Endothelial cell of umbilical vein (primary cell): ENCODE results near the gene MXI1. TPM values are rescaled to one million over a fixed set of nuclear protein-coding genes. Genes with fewer than 3 reads are reported as not detected.

Experiments used
- BruUV-seq: library from RNA; stranded (reverse); fragments of 400-500 nt; replicated peaks from 2 replicates; lab custom pipeline; 2021; lab: Mats Ljungman, UMichigan
- CTCF ChIA-PET: fragments of 300-600, 350-600 bp; sonication (Branson Sonifier 250); formaldehyde crosslinking; loops from one replicate; lab custom pipeline; 2021; ENCODE audit warnings: antibody characterized with exemption, inconsistent platforms; lab: Charles Lee
- POLR2A ChIA-PET: fragments of 300-600, 350-600 bp; sonication (Branson Sonifier 250); formaldehyde crosslinking; loops from one replicate; lab custom pipeline; 2021; ENCODE audit warnings: antibody characterized with exemption, inconsistent platforms; lab: Charles Lee
- DNase-seq: peaks from one replicate; pipeline ENCODE4 v3.0.0-alpha.2; 2011; ENCODE audit warnings: low read depth, low spot score
- FAIRE-seq: peaks from 2 replicates; lab custom pipeline; 2011; peaks lifted over from hg19 to GRCh38; lab: Jason Lieb, UNC
- H2AFZ ChIP-seq: 2 replicates; pipeline ENCODE4 v1.6.0; 2012; ENCODE audit warnings: low read depth, low read length, control low read depth, inconsistent platforms
- H3K27ac ChIP-seq: 2 replicates; pipeline ENCODE4 v1.5.1; 2011; ENCODE audit warnings: low read depth, mild to moderate bottlenecking, control low read depth, low read length, moderate library complexity; ENCODE audit not compliant: insufficient read depth
- H3K27me3 ChIP-seq, 2 experiments: 2 replicates each; pipeline versions ENCODE4 v1.6.0 to v1.6.1; 2011; ENCODE audit warnings: low read length in 2 of 2, mixed read lengths in 1 of 2; ENCODE audit not compliant: control insufficient read depth in 2 of 2, insufficient read depth in 2 of 2
- H3K36me3 ChIP-seq, 2 experiments: 2 replicates in 1 of 2; 3 replicates in 1 of 2; pipeline ENCODE4 v1.5.1; 2011; ENCODE audit warnings: low read length in 2 of 2, mild to moderate bottlenecking in 1 of 2, moderate library complexity in 1 of 2; ENCODE audit not compliant: control insufficient read depth in 2 of 2, insufficient read depth in 2 of 2; ENCODE audit errors: extremely low read depth in 1 of 2
- H3K4me1 ChIP-seq: 3 replicates; pipeline ENCODE4 v1.5.1; 2011; ENCODE audit warnings: mild to moderate bottlenecking, low read length; ENCODE audit not compliant: control insufficient read depth, insufficient read depth; ENCODE audit errors: extremely low read depth
- H3K4me2 ChIP-seq: 2 replicates; pipeline ENCODE4 v1.6.1; 2011; ENCODE audit warnings: low read length, control low read depth, mixed read lengths; ENCODE audit not compliant: insufficient read depth
- H3K4me3 ChIP-seq, 3 experiments: fragments of 200-600 bp in 1 of 3; sonication (generic), shearing (Covaris generic) in 1 of 3; replicated peaks in 1 of 3; 2 replicates each; pipeline ENCODE4 v1.5.1; 2011 to 2016; ENCODE audit warnings: control low read depth in 3 of 3, low read length in 3 of 3, mild to moderate bottlenecking in 2 of 3, inconsistent platforms in 1 of 3, low read depth in 1 of 3, moderate library complexity in 1 of 3; ENCODE audit not compliant: insufficient read depth in 1 of 3
- H3K79me2 ChIP-seq: 2 replicates; pipeline ENCODE4 v1.6.0; 2012; ENCODE audit warnings: low read length, inconsistent platforms; ENCODE audit not compliant: control insufficient read depth, insufficient read depth
- H3K9ac ChIP-seq: replicated peaks from 2 replicates; pipeline ENCODE3; 2011; ENCODE audit warnings: low read length, control low read depth; ENCODE audit not compliant: insufficient read depth; ENCODE audit errors: extremely low read depth
- H3K9me1 ChIP-seq: replicated peaks from 3 replicates; pipeline ENCODE4 v1.6.0; 2011; ENCODE audit warnings: mild to moderate bottlenecking, low read length; ENCODE audit not compliant: control insufficient read depth, insufficient read depth; ENCODE audit errors: extremely low read depth
- H3K9me3 ChIP-seq: replicated peaks from 2 replicates; pipeline ENCODE4 v1.5.1; 2012; ENCODE audit warnings: low read length, inconsistent platforms; ENCODE audit not compliant: control insufficient read depth, insufficient read depth
- H4K20me1 ChIP-seq: replicated peaks from 2 replicates; pipeline ENCODE3; 2011; ENCODE audit warnings: mild to moderate bottlenecking, low read length; ENCODE audit not compliant: control insufficient read depth, insufficient read depth; ENCODE audit errors: extremely low read depth
- CTCF ChIP-seq, 2 donors: IDR thresholded peaks; 1 replicate in 1 of 2; 2 replicates in 1 of 2; pipeline ENCODE4 v1.5.1; 2011; ENCODE audit warnings: low read length in 2 of 2, mild to moderate bottlenecking in 2 of 2, moderate library complexity in 2 of 2, control low read depth in 1 of 2, inconsistent platforms in 1 of 2, low read depth in 1 of 2; ENCODE audit not compliant: insufficient read depth in 1 of 2; ENCODE audit errors: extremely low read depth in 1 of 2
- EZH2 ChIP-seq: IDR thresholded peaks from 2 replicates; pipeline ENCODE4 v1.6.1; 2012; ENCODE audit warnings: borderline replicate concordance, low read depth, mild to moderate bottlenecking, moderate library complexity, low read length, inconsistent platforms; ENCODE audit not compliant: severe bottlenecking
- FOS ChIP-seq: IDR thresholded peaks from 2 replicates; pipeline ENCODE4 v1.6.1; 2011; ENCODE audit warnings: mild to moderate bottlenecking, low read length, moderate library complexity, borderline replicate concordance; ENCODE audit not compliant: insufficient read depth
- GATA2 ChIP-seq: IDR thresholded peaks from 2 replicates; pipeline ENCODE4 v1.7.0; 2011; ENCODE audit warnings: low read depth, mild to moderate bottlenecking, moderate library complexity, mixed read lengths, low read length; ENCODE audit not compliant: insufficient read length, insufficient read depth
- JUN ChIP-seq: IDR thresholded peaks from 2 replicates; pipeline ENCODE4 v1.6.1; 2011; ENCODE audit warnings: borderline replicate concordance, low read depth; ENCODE audit not compliant: insufficient read length, insufficient read depth
- MYC ChIP-seq: IDR thresholded peaks from one replicate; pipeline ENCODE4 v1.6.1; 2011; ENCODE audit warnings: mild to moderate bottlenecking, low read depth, low read length
- POLR2A ChIP-seq: IDR thresholded peaks from 2 replicates; pipeline ENCODE4 v1.6.1; 2012; ENCODE audit warnings: low read depth, mild to moderate bottlenecking, control low read depth, low read length
- POLR2AphosphoS5 ChIP-seq: IDR thresholded peaks from 2 replicates; pipeline ENCODE4 v1.6.1; 2012; ENCODE audit warnings: low read depth, mild to moderate bottlenecking, control low read depth, low read length, moderate library complexity; ENCODE audit not compliant: insufficient read depth
- dilution Hi-C: fragments of 300-500 bp; cut with MboI; formaldehyde crosslinking; loops from one replicate; pipeline ENCODE4 v1.15.0; 2019; ENCODE audit warnings: low sequenced_read_pairs; ENCODE audit not compliant: extremely low pct_ligation_motif_present
- intact Hi-C: fragments of 100-400 bp; cut with micrococcal nuclease; formaldehyde crosslinking; loops from one replicate; pipeline ENCODE4 v1.10.0; 2022
- polyA plus RNA-seq, 4 experiments: library from polyadenylated mRNA; depleted of rRNA in 3 of 4; stranded (reverse) in 3 of 4; unstranded in 1 of 4; fragments of >200 nt; gene quantifications; 2 replicates each; pipeline versions ENCODE4 v1.2.1 to v1.2.3, GENCODE V29; 2011 to 2012; ENCODE audit warnings: missing spikeins in 1 of 4
- total RNA-seq: library from RNA; stranded (reverse); gene quantifications from 2 replicates; pipeline ENCODE4 v1.2.3, GENCODE V29; 2021
- TF ChIP-seq, protein P1 (sequence below): IDR thresholded peaks from 2 replicates; pipeline ENCODE4 v1.6.1; 2011; ENCODE audit not compliant: insufficient read depth, insufficient read length

MXI1 gene
- total and polyA plus RNA-seq, 2 donors (not counting 3 experiments of a cell fraction or from before 2014, with no cell fraction given), result 2.7 to 8.5 TPM

DNA sequence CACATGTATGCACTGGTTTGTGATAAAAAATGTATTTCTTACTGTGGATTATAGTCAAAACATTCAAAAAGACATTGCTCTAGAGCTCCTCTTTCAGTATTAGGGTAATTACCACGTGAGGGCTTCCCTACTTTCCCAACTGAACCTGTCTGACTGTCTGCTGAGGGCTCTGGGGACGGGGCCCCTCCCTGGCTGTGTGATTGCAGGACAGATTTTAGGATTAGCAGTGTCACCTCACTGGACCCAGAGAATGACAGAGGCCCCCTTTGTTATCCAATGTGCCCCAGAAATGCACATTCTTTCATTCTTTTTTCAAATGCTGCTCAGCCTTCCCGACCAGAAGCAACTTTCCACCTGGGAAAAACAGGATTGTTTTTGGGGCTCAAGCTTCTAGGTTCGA is 43.6 kb upstream of the MXI1 start:
- H3K4me1 ChIP-seq, result no peaks in the 10 kb centered on the region
- H3K9me1 ChIP-seq, result no peaks in the 10 kb centered on the region
- no peaks in the 10 kb centered on the region for H3K36me3 ChIP-seq
- H4K20me1 ChIP-seq, result no peaks in the 10 kb centered on the region
- no peak overlapping the region for H3K4me2 ChIP-seq
- peaks cover 15 to 17% of the 10 kb centered on the region in 2 experiments for H3K27me3 ChIP-seq
- H3K9ac ChIP-seq, result no peak overlapping the region
- no peaks in the 10 kb centered on the region for H3K79me2 ChIP-seq
- dilution Hi-C loops, result no loop called here
- no TSS peak for BruUV-seq
- no peak for TF ChIP-seq JUN
- TF ChIP-seq, protein P1, sequence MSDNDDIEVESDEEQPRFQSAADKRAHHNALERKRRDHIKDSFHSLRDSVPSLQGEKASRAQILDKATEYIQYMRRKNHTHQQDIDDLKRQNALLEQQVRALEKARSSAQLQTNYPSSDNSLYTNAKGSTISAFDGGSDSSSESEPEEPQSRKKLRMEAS, result no peak
- no peak for TF ChIP-seq GATA2
- TF ChIP-seq POLR2AphosphoS5, result no peak
- TF ChIP-seq EZH2, result no peak
- TF ChIP-seq MYC, result no peak
- no peak for TF ChIP-seq CTCF (IDR thresholded peaks at IDR 0.05; ENCODE audit: extremely low read depth in 1 of 2, insufficient read depth in 1 of 2, low read depth in 1 of 2, low read length in 2 of 2)
- no peak for TF ChIP-seq POLR2A
- TF ChIP-seq FOS, result no peak
- intact Hi-C loops, result no loop called here
- no peak overlapping the region for H2AFZ ChIP-seq
- FAIRE-seq, result no peak
- no peak overlapping the region for H3K4me3 ChIP-seq
- no peak for DNase-seq
- H3K9me3 ChIP-seq, result no peaks in the 10 kb centered on the region
- no peak overlapping the region for H3K27ac ChIP-seq
- ChIA-PET CTCF (interaction anchor here (1.1 to 1.3 kb wide), 2 partner anchors 11 to 117 kb away, joined by 3 to 4 read pairs; no protein-coding TSS in a partner anchor), POLR2A (no interaction called here)
